ENCODE data around the gene LLGL2.

Gene LLGL2

DNA sequence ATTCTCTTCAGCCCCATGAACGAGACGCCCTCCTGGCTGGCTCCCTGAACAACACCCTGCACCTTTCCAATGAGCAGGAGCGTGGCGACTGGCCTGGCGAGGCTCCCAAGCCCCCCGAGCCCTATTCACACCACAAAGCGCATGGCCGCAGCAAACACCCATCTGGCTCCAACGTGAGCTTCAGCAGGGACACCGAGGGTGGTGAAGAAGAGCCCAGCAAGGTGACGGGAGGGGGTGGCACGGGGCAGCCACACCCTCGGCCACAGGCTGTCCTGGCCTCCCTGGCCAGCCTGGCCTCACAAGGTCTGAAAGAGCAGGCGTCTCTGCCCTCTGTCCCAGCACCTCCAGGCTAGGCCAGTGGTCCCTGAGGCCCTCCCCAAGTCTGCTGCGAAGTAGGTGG, 33.8 kb upstream of the LLGL2 start:
- DNase-seq: no peak

DNA sequence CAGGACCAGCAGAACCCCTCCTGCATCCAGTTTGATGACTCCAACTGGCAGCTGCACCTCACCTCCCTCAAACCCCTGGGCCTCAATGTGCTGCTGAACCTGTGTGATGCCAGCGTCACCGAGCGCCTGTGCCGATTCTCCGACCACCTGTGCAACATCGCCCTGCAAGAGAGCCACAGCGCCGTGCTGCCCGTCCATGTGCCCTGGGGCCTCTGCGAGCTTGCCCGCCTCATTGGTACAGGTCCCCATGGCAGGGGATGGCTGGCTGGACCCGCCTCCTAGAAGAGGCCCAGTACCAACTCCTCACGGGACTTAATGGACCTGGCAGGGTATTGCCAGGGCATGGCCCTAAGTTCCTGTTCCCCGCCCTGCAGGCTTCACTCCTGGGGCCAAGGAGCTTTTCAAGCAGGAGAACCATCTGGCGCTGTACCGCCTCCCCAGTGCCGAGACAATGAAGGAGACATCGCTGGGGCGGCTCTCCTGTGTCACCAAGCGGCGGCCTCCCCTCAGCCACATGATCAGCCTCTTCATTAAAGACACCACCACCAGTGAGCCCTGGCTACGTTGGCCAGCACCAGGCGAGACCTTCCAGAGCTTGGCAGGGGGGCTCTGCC, 32.8 kb upstream of the LLGL2 start:
- no peak for DNase-seq

DNA sequence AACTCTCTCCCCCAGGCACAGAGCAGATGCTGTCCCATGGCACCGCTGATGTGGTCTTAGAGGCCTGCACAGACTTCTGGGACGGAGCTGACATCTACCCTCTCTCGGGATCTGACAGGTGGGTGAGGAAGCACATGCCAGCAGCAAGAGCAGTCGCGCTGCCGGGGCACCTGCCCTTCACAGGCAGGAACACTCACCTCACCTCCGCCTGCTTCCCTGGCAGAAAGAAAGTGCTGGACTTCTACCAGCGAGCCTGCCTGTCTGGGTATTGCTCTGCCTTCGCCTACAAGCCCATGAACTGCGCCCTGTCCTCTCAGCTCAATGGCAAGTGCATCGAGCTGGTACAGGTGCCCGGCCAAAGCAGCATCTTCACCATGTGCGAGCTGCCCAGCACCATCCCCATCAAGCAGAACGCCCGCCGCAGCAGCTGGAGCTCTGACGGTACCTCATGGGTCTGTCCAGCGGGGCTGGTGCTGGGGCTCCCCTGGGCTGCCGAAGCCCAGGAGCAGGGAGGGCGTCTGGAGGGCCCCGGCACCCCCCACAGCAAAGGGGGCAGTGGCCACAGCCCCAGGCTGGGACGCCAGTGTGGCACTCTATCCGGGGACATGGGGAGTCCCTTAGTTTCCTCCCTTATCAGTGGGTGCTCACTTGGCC, 31.9 kb upstream of the LLGL2 start:
- DNase-seq: no peak

DNA sequence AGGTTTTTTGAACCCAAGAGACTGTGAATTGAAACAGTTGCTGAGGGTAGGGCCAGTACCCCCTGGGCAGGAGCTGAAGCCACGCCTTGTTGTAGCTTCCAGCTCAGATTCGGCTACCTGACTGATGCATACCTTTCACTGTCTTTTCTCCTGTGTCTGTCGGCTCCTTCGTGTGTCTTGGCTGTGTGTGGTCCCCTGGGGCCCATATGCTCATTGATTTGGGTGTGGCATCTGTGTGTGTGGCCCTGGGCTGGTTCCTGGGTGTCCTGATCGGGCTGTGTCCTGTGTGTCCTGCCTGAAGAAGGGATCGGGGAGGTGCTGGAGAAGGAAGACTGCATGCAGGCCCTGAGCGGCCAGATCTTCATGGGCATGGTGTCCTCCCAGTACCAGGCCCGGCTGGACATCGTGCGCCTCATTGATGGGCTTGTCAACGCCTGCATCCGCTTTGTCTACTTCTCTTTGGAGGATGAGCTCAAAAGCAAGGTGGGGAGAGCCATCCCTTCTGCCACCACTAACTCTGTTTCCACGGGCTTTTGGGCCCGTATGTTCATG, 31.1 kb upstream of the LLGL2 start:
- no peak for DNase-seq

DNA sequence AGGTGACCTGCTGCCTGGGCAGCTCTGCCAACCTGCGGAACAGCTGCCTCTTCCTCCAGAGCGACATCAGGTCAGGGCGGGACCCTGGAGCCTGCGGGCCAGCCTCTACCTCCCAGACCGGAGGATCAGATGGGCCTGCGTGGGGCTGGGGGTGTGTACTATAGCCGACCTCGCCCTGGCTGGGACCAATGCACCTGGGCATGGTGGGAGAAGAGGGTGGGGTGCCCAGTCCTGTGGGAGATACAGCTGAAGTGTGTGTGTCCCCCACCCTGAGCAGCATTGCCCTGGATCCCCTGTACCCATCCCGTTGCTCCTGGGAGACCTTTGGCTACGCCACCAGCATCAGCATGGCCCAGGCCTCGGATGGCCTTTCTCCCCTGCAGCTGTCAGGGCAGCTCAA, 29.5 kb upstream of the LLGL2 start:
- no peak for DNase-seq

DNA sequence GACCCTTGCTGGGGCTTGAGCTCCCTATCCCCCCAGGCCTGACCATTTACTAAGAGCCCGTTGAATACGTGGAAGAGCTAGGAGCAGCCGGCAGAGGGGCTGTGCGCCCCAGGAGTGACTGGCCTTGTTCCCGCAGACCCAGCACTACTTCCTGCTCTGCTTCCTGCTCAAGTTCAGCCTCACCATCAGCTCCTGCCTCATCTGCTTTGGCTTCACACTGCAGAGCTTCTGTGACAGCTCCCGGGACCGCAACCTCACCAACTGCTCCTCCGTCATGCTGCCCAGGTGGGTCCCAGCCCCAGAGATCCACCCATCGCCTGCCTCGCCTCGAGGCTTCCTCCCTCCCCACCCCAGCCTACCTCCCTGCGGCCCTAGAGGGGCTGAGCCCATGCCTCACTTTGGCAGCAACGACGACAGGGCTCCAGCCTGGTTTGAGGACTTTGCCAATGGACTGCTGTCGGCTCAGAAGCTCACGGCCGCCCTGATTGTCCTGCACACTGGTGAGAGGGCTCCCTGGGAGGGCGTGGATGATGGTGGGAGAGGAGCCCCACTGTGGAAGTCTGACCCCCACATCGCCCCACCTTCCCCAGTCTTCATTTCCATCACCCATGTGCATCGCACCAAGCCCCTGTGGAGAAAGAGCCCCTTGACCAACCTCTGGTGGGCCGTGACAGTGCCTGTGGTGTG, 27.3 kb upstream of the LLGL2 start:
- no peak for DNase-seq

DNA sequence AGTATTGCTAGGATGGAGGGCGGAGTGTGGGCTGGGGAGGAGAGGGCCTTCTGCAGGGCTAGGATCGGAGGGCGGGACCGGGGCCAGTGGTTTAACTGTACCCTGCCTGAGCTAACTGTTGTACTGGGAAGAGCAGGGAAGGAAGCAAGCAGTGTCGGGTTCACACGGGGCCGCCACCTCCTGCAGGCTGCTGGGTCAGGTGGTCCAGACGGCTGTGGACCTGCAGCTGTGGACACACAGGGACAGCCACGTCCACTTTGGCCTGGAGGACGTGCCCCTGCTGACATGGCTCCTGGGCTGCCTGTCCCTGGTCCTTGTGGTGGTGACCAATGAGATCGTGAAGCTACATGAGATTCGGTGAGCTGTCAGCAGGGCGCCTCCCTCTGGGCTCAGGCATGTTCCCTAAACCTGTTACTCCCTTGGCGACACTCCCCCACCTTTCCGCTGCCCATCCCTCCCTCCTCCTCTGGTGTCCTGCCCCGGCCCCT, 26.7 kb upstream of the LLGL2 start:
- DNase-seq: no peak

DNA sequence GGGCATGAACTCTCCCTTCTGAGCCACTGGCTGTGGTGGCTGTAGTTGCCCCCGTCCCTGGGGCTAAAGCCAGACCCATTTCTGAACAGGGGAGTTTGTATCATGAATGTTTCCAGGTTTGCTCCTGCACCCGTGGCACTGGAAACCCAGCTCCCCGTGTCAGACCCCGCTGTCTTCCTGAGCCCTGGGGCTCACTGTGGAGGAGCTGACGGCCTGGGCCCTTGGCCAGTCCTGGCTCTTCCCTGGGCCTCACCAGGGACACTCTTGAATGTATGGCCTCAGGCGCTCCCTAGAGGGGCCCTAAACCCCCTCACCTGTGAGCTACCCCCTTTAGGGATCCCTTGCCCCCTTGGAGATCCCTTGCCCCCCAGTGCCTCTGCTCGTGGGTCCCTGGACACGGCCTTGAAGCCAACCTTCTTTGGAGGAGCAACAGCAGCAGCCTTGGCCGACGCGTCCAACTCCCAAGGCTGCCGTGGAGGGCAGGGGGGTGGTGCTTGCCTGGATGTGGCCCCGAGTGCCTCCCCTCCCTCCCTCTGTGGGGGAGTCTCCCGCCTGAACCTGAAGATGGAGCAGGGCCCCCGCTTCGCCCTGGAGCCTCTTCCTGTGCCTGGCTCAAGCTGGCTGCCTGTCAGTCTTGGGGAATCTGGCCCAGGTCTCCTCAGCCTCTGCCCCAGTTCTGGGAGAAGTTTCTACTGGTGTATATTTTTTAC, 26.0 kb upstream of the LLGL2 start:
- DNase-seq: no peak

DNA sequence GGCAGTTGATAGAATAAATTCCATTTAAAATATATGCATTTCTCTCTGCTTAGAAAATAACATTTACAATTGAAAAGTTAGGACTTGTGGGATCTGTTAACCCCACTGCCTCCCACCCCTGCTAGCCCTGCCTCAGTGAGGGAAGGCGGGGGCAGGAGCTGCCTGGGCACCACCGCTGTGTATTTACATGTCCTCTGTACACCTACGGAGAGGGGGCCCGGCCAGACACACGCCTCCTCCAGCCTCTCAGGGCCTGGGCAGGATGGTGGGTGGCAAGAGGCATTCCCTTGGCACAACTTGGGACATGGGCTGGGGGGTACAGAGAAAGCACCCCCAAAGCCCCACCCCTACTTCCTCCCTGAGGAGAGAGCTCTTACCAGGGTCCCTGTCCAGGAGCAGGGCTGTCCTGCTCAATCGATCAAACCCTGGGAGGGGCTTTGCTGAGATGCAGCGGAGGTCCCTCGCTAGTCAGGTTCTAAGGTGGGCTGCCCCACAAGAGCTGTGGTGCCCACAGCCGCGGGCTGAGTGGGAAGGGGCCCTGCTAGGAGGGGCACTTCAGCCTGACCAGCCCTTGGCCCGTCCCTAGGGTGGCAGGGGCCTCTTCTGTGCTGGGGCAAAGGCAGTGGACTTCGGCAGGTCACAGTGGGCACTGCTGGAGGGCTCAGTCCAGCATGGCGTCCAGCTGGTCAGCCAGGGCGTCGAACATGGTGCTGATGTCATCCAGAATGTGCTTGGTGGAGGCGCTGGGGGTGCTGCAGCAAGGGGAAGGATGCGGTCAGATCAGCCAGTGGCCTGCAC, 24.9 kb upstream of the LLGL2 start:
- no peak for DNase-seq

DNA sequence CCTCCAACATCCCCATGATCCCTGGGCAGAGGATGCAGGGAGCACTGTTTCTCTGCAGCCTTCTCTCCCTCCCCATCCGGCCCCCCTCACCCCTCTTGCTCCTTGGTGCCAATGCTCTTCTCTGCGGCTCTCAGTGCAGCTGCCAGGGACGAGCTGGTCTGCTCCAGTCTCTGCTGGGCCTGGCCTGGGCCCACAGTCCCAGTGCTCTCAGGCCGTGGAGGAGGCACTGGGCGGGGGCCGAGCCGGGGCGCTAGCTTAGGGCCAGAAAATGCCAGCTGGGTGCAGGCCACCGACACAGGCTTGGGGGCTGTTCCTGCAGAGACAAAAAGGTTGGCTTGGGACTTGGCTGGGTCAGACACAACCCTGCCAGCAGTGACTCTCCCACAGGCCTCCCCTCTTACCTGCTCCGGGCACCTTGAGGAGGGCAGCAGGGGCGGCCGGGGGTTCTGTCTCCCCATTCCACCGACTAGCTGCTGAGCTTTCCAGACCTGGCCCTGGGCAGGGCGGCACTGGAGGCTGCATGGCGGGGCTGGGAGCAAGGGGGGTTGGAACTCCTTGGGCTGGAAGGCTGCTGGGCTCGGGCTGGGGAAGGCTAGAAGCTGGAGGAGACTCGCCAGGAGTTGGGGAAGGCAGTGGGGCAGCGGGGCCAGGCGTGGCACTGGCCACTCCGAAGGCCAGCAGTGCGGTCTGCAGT, 24.0 kb upstream of the LLGL2 start:
- no peak for DNase-seq

DNA sequence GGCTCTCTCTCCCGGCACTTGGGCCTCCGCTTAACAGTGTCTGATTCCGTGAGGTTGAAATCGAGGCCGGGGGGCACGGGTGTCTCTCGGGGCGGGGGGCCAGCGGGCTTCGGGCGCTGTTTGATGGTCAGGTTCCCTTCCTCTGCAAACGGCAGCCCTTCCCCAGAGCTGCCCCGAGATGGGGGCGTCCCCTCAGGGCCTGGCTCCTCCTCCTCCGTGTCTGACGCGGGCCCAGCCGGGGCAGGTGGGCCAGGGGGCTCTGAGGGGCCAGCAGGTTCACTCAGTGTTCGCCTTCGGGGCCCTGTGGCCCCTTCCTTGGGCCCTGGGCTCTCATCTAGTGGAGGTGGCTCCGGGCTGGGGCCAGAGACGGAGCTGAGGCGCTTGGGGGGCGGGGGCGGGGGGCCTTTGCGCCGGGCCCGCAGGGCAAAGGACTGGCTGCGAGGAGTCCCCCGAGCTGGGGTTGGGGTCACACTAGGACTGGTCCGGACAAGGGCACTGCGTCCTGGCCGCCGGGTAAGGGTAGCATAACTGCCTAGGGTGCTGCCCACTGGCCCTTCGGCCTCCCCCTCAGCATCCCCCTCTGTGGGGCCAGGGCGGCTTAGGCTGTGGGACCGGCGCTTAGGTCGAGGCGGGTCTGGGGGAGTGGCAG, 23.3 kb upstream of the LLGL2 start:
- no peak for DNase-seq

DNA sequence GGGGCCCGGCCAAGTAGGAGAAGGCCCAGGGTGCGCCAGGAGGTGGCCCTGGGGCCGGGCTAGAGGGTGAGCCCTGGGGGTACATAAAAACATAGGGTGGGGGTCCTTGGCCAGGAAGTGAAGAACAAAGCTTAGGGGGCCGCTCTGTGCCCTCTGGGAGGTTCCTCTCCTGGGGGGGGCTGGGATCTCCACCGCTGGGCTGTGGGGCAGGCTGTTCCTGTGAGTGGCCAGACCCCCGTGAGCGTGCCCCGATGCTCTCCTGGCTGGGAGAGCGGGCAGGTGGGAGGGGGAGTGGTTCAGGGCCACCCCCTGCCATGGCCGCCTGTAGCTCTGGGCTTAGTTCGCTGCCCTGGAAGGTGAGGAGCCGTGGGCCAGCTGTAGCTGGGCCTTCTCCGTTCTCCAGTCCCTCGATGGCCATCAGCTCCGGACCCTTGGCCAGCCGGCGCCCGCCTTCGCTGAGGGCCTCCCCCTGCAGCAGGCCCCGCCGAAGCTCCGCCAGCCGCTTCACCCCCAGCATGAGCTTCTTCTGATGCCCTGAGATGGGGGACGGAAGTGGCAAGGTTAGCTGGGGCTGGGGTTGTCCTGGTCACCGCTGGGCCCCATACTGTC, 22.7 kb upstream of the LLGL2 start:
- DNase-seq: no peak

DNA sequence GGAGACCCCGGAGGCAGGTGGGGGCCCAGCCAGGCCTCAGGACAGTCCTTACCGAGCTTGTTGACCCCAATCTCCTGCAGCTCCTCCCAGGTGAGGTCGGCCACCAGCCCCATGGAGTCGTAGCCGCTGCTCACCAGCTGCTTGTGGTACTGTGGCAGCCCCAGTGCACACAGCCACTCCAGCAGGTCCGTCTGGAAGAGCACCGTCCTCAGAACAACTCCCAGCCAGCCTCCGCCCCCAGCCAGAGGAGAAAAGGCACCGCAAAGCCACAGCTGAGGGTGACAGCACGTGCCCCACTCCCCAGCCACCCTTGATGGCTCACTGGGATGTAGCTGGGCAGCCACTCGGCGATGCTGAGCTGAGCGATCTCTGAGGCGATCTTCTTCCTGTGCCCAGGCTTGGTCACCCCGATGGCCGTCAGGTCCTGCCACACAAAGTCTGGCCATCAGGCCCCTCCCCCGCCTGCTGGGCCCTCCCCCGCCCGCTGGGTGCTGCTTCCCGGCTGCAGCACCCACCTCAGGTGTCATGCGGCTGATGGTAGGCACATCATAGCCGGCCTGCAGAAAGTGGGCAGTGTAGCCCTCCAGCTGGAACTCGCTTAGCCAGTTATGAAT, 22.1 kb upstream of the LLGL2 start:
- no peak for DNase-seq

DNA sequence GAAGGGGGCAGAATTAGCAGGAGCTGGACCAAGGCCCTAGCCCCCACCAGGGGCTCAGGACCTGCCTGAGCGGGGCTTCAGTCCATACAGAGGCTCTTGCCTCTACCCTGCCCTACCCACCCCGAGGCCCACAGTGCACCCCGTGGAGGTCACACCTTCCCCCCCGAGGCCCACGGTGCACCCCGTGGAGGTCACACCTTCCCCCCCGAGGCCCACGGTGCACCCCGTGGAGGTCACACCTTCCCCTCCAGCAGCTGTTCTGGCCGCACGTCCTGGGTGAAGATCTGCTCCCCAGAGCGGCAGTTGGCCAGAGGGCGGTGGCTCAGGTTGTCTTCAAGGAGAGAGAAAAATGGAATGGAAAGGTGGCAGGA, 21.5 kb upstream of the LLGL2 start:
- DNase-seq: no peak

DNA sequence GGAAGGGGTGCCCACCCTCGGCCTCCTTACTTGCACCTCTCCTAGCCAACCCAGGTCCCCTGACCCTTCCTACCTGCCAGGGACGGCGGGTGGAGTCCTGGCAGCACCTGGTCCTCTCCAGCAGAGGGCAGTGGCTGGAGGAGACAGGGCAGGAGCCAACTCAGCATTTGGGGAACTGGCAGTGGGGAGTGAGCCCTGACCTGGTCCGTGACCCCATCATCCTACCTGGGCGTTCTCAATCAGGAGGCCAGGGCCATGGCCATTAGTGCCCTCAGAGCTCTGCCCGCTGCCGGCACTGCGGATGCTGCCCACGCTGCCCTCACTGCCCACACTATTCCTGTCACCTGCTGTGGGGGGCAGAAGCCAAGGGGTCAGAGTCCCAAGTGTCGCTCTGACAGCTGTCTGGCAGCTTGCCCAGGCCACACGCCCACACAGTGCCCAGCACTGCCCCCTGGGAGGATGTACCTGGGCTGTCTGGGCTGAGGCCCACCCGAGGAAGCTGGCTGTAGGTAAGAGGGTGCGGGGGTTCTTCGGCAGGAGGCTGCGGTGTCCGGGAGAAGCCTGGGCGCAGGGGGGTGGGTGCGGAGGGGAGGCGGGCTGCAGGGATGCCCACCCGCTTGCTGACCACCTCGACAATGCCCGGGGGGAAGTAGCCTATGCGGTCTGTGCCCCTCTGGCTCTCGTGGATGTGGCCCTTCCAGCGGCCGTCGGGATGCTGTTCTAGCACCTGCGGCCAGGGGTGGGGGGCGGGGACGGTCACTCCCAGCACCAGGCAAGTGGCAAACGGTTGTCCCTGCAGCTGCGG, 20.9 kb upstream of the LLGL2 start:
- DNase-seq: no peak

DNA sequence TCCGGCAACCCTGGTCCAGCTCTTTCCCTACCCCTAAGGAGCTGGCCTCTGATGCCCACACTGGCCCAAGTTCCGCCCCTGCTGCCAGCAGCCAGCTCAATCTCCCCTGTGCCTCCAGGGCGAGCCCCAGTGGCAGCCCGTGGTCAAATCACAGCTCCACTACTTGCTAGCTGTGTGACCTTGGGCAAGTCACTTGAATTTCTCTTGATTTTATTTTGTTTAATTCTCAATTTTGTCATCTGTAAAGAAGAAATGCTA, 20.4 kb upstream of the LLGL2 start:
- DNase-seq: no peak

DNA sequence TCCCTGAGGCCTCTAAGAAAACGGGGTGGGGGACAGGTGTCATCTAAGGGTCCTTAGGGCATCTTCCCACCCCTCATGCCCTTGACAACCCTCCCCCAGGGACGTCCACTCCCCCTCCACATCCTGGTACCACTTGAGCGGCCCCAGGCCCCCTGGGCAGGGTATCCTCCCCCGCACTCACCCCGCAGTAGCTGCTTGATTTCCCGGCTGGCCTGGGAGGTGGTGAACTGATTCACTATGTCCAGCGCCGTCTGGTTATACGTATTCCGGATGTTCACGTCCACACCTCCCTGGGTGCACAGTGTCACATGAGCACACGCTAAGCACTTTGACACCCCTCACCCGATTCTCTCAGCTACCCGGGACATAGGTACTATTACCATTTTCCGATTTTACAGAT, 19.9 kb upstream of the LLGL2 start:
- DNase-seq: no peak

DNA sequence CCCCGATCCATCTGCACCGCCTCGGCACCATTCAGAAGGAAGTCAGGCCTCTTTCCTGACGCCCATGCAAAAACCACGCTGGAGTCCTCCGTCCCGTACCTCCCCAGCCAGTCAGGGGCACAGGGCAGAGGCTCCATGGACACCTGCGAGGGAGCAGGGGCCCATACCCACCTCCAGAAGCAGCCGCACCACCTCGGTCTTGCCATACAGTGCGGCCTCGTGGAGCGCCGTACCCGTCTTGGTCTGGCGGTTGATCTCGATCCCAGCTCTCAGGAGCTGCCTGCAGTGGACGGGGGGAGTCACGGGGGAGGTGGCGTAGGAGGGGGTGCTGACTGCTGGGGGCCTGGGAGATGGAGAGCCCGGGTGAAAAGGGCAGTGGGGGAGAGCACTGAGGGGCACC, 19.4 kb upstream of the LLGL2 start:
- no peak for DNase-seq

DNA sequence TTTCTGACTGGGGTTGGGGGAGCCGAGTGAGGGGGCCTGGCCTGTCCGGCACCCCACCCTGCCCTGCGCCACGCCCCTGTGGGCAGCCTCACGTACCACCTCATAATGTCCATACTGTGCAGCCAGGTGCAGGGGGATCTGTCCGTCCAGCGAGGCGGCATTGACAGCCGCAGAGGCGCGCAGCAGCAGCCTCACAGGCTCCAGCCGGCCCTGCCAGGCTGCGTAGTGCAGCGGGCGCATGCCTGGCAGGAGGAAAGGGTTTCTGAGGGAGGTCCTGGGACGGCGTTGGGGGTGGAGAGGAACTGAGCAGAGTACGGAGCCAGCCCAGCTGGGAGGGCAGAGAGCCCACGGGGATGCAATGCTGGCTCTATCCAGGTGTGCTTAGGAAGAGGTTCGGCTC, 18.6 kb upstream of the LLGL2 start:
- no peak for DNase-seq

Measured in NCI-H1105 (cell line).